Lower leg skin (tissue), 4 donors: ENCODE data around the gene CHRM5. TPM values are rescaled to one million over a fixed set of nuclear protein-coding genes. Genes with fewer than 3 reads are reported as not detected.

Experiments used
- DNase-seq, 2 donors: peaks; one replicate each; pipeline ENCODE4 v3.0.0-alpha.2; 2019; ENCODE audit warnings: low spot score in 2 of 2
- H3K4me3 ChIP-seq: fragments of 200-600 bp; sonication (generic); 2 replicates; pipeline ENCODE4 v1.5.1; 2017; ENCODE audit warnings: mild to moderate bottlenecking, low read depth; ENCODE audit not compliant: poor library complexity, severe bottlenecking
- POLR2A ChIP-seq, 2 donors: fragments of 450-650 bp; IDR thresholded peaks; one replicate each; pipeline ENCODE4 v1.6.1; 2016 to 2017; ENCODE audit warnings: antibody characterized with exemption in 2 of 2, mild to moderate bottlenecking in 1 of 2, moderate library complexity in 1 of 2
- WGBS, 2 donors: methylation state at CpG; one replicate each; pipeline ENCODE4 v1.1.5; 2018; 5-methylcytosine and 5-hydroxymethylcytosine counted together
- intact Hi-C: fragments of 100-400 bp; cut with DNase I; formaldehyde crosslinking; loops from one replicate; pipeline ENCODE4 v1.15.0; 2023; ENCODE audit warnings: low total_unique reads
- total RNA-seq, 4 donors: library from RNA; depleted of rRNA; stranded (reverse); fragments of >200 nt; gene quantifications; one replicate each; pipeline ENCODE4 v1.1.0, GENCODE V29; 2016
- TF ChIP-seq, protein P1 (sequence below), 3 donors: fragments of 450-650 bp; IDR thresholded peaks; one replicate each; pipeline ENCODE4 v1.5.1; 2016; ENCODE audit warnings: antibody characterized with exemption in 3 of 3, mild to moderate bottlenecking in 3 of 3, moderate library complexity in 2 of 3

The CHRM5 gene
- total RNA-seq, 4 donors from 2014 or later, result not detected

DNA sequence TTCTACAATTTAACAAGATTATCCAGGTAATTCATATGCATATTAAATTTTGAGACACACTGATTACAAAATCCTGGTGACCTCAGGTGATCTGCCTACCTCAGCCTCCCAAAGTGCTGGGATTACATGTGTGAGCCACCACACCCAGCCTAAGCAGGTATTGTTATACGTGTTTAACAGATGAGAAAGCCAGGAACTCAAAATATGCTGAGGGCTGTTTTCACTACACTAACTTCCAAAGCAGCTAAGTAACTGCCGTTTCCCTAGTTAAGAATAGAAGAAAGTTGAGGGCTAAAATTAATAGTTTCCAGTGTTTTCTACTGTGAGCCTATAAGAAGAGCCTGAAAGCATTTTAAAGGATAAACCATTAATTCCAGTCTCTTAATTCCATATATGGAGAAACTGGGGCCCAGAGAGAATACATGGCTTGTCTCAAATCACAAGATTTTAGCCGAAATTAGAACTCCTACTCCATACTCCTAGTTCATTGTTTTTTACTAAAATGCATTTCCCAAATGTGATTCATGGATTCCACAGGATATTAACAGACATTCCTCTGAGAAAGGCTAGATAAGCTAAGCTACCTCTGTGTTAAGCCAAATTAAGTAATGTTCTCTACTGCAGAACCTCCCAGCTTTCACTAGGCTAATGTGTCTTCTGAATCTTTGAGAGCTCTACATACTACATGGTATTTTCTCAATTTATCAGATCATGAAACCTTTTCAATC, 87.7 kb downstream of the CHRM5 start:
- TF ChIP-seq, protein P1, sequence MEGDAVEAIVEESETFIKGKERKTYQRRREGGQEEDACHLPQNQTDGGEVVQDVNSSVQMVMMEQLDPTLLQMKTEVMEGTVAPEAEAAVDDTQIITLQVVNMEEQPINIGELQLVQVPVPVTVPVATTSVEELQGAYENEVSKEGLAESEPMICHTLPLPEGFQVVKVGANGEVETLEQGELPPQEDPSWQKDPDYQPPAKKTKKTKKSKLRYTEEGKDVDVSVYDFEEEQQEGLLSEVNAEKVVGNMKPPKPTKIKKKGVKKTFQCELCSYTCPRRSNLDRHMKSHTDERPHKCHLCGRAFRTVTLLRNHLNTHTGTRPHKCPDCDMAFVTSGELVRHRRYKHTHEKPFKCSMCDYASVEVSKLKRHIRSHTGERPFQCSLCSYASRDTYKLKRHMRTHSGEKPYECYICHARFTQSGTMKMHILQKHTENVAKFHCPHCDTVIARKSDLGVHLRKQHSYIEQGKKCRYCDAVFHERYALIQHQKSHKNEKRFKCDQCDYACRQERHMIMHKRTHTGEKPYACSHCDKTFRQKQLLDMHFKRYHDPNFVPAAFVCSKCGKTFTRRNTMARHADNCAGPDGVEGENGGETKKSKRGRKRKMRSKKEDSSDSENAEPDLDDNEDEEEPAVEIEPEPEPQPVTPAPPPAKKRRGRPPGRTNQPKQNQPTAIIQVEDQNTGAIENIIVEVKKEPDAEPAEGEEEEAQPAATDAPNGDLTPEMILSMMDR (IDR thresholded peaks at IDR 0.05), result no peak
- TF ChIP-seq POLR2A (IDR thresholded peaks at IDR 0.05), result no peak
- intact Hi-C loops, result no loop called here
- no peak overlapping the region for H3K4me3 ChIP-seq
- no peak for DNase-seq
- WGBS, 2 donors, result 74% methylated on average over 3 of the region's 3 CpGs

DNA sequence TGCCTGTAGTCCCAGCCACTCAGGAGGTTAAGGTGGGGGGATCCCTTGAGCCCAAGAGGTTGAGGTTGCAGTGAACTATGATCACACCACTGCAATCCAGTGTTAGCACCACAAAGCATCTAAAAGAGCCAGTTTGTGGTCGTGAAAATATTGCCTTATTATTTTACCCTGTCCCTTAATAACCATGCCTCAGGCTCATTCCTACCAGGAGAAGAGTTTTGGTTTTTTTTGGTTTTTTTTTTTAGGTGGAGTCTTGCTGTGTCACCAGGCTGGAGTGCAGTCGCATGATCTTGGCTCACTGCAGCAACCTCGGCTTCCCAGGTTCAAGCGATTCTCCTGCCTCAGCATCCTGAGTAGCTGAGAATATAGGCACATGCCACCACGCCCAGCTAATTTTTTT, 88.6 kb downstream of the CHRM5 start:
- intact Hi-C loops, result no loop called here
- WGBS, 2 donors, result 66 to 73% methylated on average over 5 of the region's 5 CpGs
- DNase-seq, result no peak
- H3K4me3 ChIP-seq, result no peak overlapping the region
- TF ChIP-seq, protein P1 (IDR thresholded peaks at IDR 0.05), result no peak
- no peak for TF ChIP-seq POLR2A (IDR thresholded peaks at IDR 0.05)

- intact Hi-C loops, result no loop called here
- 20 to 31% methylated on average over 2 of the region's 2 CpGs for WGBS, 2 donors
- no peak for TF ChIP-seq POLR2A (IDR thresholded peaks at IDR 0.05)
- TF ChIP-seq, protein P1 (IDR thresholded peaks at IDR 0.05), result no peak
- DNase-seq, result no peak
- H3K4me3 ChIP-seq, result no peak overlapping the region
These were observed 91.2 kb downstream of the CHRM5 start for GRCh38 chr15:34059476-34059875.

DNA sequence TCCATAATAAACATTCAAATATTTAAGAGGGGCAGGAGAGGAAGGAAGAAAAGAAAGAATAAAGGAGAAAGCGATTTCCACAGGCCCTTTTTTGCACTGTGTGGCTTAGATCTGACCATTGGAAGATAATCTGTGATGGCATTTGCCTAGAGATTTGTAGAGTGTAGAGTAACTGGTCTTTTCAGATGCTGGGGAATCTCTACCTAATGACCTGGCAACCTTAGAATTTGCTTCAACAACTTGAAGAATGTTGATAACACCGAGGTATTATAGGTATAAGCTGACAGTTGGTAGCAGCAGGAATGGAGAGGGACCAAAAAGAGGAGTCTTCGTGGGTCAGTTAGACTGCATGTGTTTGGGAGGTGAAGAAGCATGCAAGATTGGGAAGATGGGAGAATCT, 91.6 kb downstream of the CHRM5 start:
- intact Hi-C loops, result loop anchor here (5.0 to 10.0 kb wide), 2 partner anchors 152 to 305 kb away; partner anchors contain the start of genes KATNBL1 and LPCAT4
- WGBS, 2 donors, result 67 to 71% methylated on average over 3 of the region's 3 CpGs
- DNase-seq, result no peak
- no peak overlapping the region for H3K4me3 ChIP-seq
- TF ChIP-seq, protein P1 (IDR thresholded peaks at IDR 0.05), result no peak
- no peak for TF ChIP-seq POLR2A (IDR thresholded peaks at IDR 0.05)

- no peak for TF ChIP-seq POLR2A (IDR thresholded peaks at IDR 0.05)
- TF ChIP-seq, protein P1 (IDR thresholded peaks at IDR 0.05), result no peak
- 0% methylated on average over 1 of the region's 1 CpG for WGBS, 2 donors
- intact Hi-C loops, result loop anchor here (5.0 to 10.0 kb wide), 2 partner anchors 148 to 300 kb away; partner anchors contain the start of genes KATNBL1 and LPCAT4
- no peak overlapping the region for H3K4me3 ChIP-seq
- no peak for DNase-seq
These were observed 96.1 kb downstream of the CHRM5 start for GRCh38 chr15:34064438-34064837.
